Measurements from ENCODE around the gene PPM1L.

Gene PPM1L

GRCh38 chr3:160837394-160837980 is 81.5 kb downstream of the PPM1L start:
- peak overlapping the region; percentile 39; the same call in 1 of the 2 replicates for H3K4me2 ChIP-seq (ENCODE audit: insufficient read depth, low read length)
- no peak overlapping the region; a peak in 1 of 4 replicates for H3K4me3 ChIP-seq (ENCODE audit: low read depth in 1 of 2, low read length in 2 of 2)
- no peaks in the 10 kb centered on the region for H3K27me3 ChIP-seq (ENCODE audit: insufficient read depth, low read length, poor library complexity)
- H3K4me1 ChIP-seq (ENCODE audit: insufficient read depth, low read length) = peaks cover 31% of the 10 kb centered on the region
- H3K27ac ChIP-seq (ENCODE audit: low read length) = peak overlapping the region; percentile 73
- H3K9me3 ChIP-seq (ENCODE audit: insufficient read depth, low read length, severe bottlenecking) = no peaks in the 10 kb centered on the region
- no peaks in the 10 kb centered on the region for H4K20me1 ChIP-seq (ENCODE audit: insufficient read depth, low read length)
- H3K79me2 ChIP-seq (ENCODE audit: insufficient read depth, low read length) = 0 out of 2 replicates have a peak, but pooled peaks cover 2% of the 10 kb centered on the region
- no peaks in the 10 kb centered on the region for H3K36me3 ChIP-seq (ENCODE audit: insufficient read depth, low read length)
- ATAC-seq (ENCODE audit: insufficient read depth, low read depth) (peak; percentile 97), DNase-seq (peak; percentile 77)
- peak overlapping the region; percentile 8; the same call in 1 of the 2 replicates for H3K9ac ChIP-seq (ENCODE audit: low read depth, low read length)
- TF ChIP-seq CTCF (IDR thresholded peaks at IDR 0.05; ENCODE audit: borderline replicate concordance, extremely low read depth, low read length, poor library complexity, severe bottlenecking) = no peak
- H2AFZ ChIP-seq (ENCODE audit: low read depth, low read length) = 0 out of 2 replicates have a peak overlapping the region, but pooled peaks have one; percentile 34

- Histone ChIP-seq H3K79me2 (ENCODE audit: insufficient read depth, low read length) (0 out of 2 replicates have a peak, but pooled peaks cover 2% of the 10 kb centered on the region), H3K27me3 (ENCODE audit: insufficient read depth, low read length, poor library complexity) (no peaks in the 10 kb centered on the region), H3K36me3 (ENCODE audit: insufficient read depth, low read length) (no peaks in the 10 kb centered on the region), H3K9ac (ENCODE audit: low read depth, low read length) (no peak overlapping the region), H3K4me1 (ENCODE audit: insufficient read depth, low read length) (peaks cover 31% of the 10 kb centered on the region), H2AFZ (ENCODE audit: low read depth, low read length) (no peak overlapping the region), H3K4me3 (ENCODE audit: low read depth in 1 of 2, low read length in 2 of 2) (no peak overlapping the region), H3K27ac (ENCODE audit: low read length) (no peak overlapping the region), H3K4me2 (ENCODE audit: insufficient read depth, low read length) (no peak overlapping the region), H4K20me1 (ENCODE audit: insufficient read depth, low read length) (no peaks in the 10 kb centered on the region), H3K9me3 (ENCODE audit: insufficient read depth, low read length, severe bottlenecking) (no peaks in the 10 kb centered on the region)
- no peak for ATAC-seq (ENCODE audit: insufficient read depth, low read depth)
- no peak for TF ChIP-seq EZH2 (IDR thresholded peaks at IDR 0.05; ENCODE audit: borderline replicate concordance, low read depth, low read length, severe bottlenecking)
- TF ChIP-seq CTCF (IDR thresholded peaks at IDR 0.05; ENCODE audit: borderline replicate concordance, extremely low read depth, low read length, poor library complexity, severe bottlenecking) = no peak
- DNase-seq = no peak
Measured at GRCh38 chr3:160840590-160840989, 84.6 kb downstream of the PPM1L start.

- no peak overlapping the region for H3K4me2 ChIP-seq (ENCODE audit: insufficient read depth, low read length)
- DNase-seq = no peak
- H3K79me2 ChIP-seq (ENCODE audit: insufficient read depth, low read length) = no peaks in the 10 kb centered on the region
- no peak overlapping the region for H3K9ac ChIP-seq (ENCODE audit: low read depth, low read length)
- TF ChIP-seq CTCF (IDR thresholded peaks at IDR 0.05; ENCODE audit: borderline replicate concordance, extremely low read depth, low read length, poor library complexity, severe bottlenecking) = no peak
- no peak for TF ChIP-seq EZH2 (IDR thresholded peaks at IDR 0.05; ENCODE audit: borderline replicate concordance, low read depth, low read length, severe bottlenecking)
- no peak for ATAC-seq (ENCODE audit: insufficient read depth, low read depth)
- H3K27ac ChIP-seq (ENCODE audit: low read length) = no peak overlapping the region
- H2AFZ ChIP-seq (ENCODE audit: low read depth, low read length) = no peak overlapping the region
- H3K4me3 ChIP-seq (ENCODE audit: low read depth in 1 of 2, low read length in 2 of 2) = no peak overlapping the region
- H3K36me3 ChIP-seq (ENCODE audit: insufficient read depth, low read length) = no peaks in the 10 kb centered on the region
- no peaks in the 10 kb centered on the region for H3K9me3 ChIP-seq (ENCODE audit: insufficient read depth, low read length, severe bottlenecking)
- no peaks in the 10 kb centered on the region for H3K27me3 ChIP-seq (ENCODE audit: insufficient read depth, low read length, poor library complexity)
- peaks cover 23% of the 10 kb centered on the region for H3K4me1 ChIP-seq (ENCODE audit: insufficient read depth, low read length)
- H4K20me1 ChIP-seq (ENCODE audit: insufficient read depth, low read length) = no peaks in the 10 kb centered on the region
Measured at GRCh38 chr3:160841455-160841854, 85.4 kb downstream of the PPM1L start.
